Mucosa of rectum (tissue), 2 donors: Measurements from ENCODE around the gene PPP2R5C.

Source experiments
- H3K27ac ChIP-seq, 2 donors: one replicate each; pipeline ENCODE4 v1.7.0; 2013; ENCODE audit warnings: inconsistent platforms in 2 of 2, low read depth in 2 of 2, low read length in 2 of 2
- H3K27me3 ChIP-seq, 2 donors: one replicate each; pipeline ENCODE4 v1.7.0; 2013; ENCODE audit warnings: low read length in 2 of 2; ENCODE audit not compliant: control insufficient read depth in 2 of 2, insufficient read depth in 2 of 2
- H3K36me3 ChIP-seq, 2 donors: one replicate each; pipeline ENCODE4 v1.7.0; 2013; ENCODE audit warnings: low read length in 2 of 2; ENCODE audit not compliant: control insufficient read depth in 2 of 2, insufficient read depth in 2 of 2
- H3K4me1 ChIP-seq, 2 donors: one replicate each; pipeline ENCODE4 v1.7.0; 2013; ENCODE audit warnings: low read length in 2 of 2, mild to moderate bottlenecking in 1 of 2; ENCODE audit not compliant: control insufficient read depth in 2 of 2, insufficient read depth in 2 of 2
- H3K4me3 ChIP-seq, 2 donors: one replicate each; pipeline ENCODE4 v1.7.0; 2013; ENCODE audit warnings: low read length in 2 of 2
- H3K9ac ChIP-seq, 2 donors: one replicate each; pipeline ENCODE4 v1.7.0; 2013; ENCODE audit warnings: low read length in 2 of 2, low read depth in 1 of 2, mild to moderate bottlenecking in 1 of 2
- H3K9me3 ChIP-seq, 2 donors: one replicate each; pipeline ENCODE4 v1.7.0; 2013; ENCODE audit warnings: low read length in 2 of 2; ENCODE audit not compliant: control insufficient read depth in 2 of 2
- donor health status: healthy.
- donor health status: Normal muscosa, but diverticular disease.

Gene PPP2R5C

GRCh38 chr14:101763941-101764709 is 2.6 kb downstream of the PPP2R5C start:
- peaks cover 18 to 28% of the 10 kb centered on the region in 2 donors for H3K4me1 ChIP-seq
- peak overlapping the region in 1 of 2 donors; percentile 14 for H3K4me3 ChIP-seq
- peaks cover 0 to 5% of the 10 kb centered on the region in 2 donors for H3K36me3 ChIP-seq
- H3K9me3 ChIP-seq = no peaks in the 10 kb centered on the region
- peak overlapping the region; percentile 25 to 63 for H3K27ac ChIP-seq
- no peaks in the 10 kb centered on the region for H3K27me3 ChIP-seq
- H3K9ac ChIP-seq = no peak overlapping the region

- Histone ChIP-seq H3K4me3 (no peak overlapping the region), H3K9ac (no peak overlapping the region), H3K27me3 (no peaks in the 10 kb centered on the region), H3K36me3 (peaks cover 0 to 5% of the 10 kb centered on the region in 2 donors), H3K27ac (no peak overlapping the region), H3K4me1 (peaks cover 10 to 18% of the 10 kb centered on the region in 2 donors), H3K9me3 (no peaks in the 10 kb centered on the region)
These were observed 6.3 kb downstream of the PPP2R5C start for GRCh38 chr14:101767618-101768362.

DNA sequence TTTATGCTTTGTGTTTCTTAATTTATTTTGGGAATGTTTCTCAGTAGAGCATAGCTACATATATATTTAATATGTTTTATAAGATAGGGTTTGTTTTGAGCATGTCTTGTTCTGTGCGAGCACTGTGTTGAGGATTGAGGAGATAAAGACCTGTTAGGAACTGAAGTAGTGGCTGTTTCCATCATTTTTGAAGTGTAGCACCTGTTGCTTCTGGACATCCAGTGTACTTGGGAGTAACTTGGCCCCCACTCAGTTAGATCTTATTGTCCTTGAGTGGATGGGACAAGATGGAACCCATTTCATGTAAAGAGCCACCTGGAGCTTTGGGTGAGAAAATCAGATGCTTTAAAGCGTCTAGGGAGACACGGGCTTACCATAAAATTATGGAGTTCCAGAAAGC is 8.7 kb downstream of the PPP2R5C start:
- H3K4me3 ChIP-seq = no peak overlapping the region
- no peaks in the 10 kb centered on the region for H3K27me3 ChIP-seq
- H3K36me3 ChIP-seq = peaks cover 4 to 5% of the 10 kb centered on the region in 2 donors
- H3K9me3 ChIP-seq = no peaks in the 10 kb centered on the region
- no peak overlapping the region for H3K27ac ChIP-seq
- no peaks in the 10 kb centered on the region for H3K4me1 ChIP-seq
- no peak overlapping the region for H3K9ac ChIP-seq

DNA sequence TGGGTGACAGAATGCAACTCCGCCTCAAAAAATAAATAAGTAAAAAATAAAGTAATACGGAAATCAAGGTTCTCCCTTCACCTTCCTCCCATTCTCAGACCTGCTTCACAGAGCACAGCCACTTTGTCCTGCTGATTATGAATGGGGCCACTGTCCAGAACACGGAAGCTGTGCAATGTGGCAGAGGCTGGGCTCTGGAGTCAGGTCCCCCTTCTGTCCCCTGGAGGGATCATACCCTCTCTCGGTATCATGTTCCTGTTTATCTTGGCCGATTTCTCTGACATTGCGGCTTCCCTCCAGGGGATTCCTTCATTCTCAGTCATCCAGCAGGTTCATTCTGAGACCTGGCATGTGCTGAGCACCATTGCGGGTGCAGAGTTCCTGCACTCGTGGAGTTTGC is 11.3 kb downstream of the PPP2R5C start:
- H3K4me1 ChIP-seq = peaks cover 0 to 2% of the 10 kb centered on the region in 2 donors
- no peaks in the 10 kb centered on the region for H3K27me3 ChIP-seq
- H3K9ac ChIP-seq = no peak overlapping the region
- no peak overlapping the region for H3K4me3 ChIP-seq
- H3K27ac ChIP-seq = no peak overlapping the region
- peaks cover 0 to 4% of the 10 kb centered on the region in 2 donors for H3K36me3 ChIP-seq
- H3K9me3 ChIP-seq = no peaks in the 10 kb centered on the region

DNA sequence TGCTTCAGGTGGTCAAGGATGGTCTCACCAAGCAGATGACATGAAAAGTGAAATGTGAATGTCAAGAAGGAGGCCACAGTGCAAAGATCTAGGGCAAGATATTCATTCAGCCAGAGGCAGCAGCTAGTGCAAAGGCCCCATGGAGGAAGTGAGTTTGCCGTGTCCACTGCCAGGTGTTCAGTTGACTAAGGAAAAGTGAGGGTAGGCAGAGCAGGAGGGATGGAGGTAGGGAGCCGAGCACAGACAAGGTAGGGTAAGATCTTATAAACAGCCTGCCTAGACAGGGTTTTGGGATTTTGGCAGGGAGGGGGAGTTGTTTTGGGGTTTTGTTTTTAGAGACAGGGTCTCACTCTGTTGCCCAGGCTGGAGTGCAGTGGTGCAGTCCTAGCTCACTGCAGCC is 11.9 kb downstream of the PPP2R5C start:
- H3K27me3 ChIP-seq = no peaks in the 10 kb centered on the region
- H3K4me1 ChIP-seq = peaks cover 0 to 2% of the 10 kb centered on the region in 2 donors
- H3K36me3 ChIP-seq = peaks cover 0 to 4% of the 10 kb centered on the region in 2 donors
- H3K9ac ChIP-seq = no peak overlapping the region
- H3K9me3 ChIP-seq = no peaks in the 10 kb centered on the region
- H3K4me3 ChIP-seq = no peak overlapping the region
- no peak overlapping the region for H3K27ac ChIP-seq

DNA sequence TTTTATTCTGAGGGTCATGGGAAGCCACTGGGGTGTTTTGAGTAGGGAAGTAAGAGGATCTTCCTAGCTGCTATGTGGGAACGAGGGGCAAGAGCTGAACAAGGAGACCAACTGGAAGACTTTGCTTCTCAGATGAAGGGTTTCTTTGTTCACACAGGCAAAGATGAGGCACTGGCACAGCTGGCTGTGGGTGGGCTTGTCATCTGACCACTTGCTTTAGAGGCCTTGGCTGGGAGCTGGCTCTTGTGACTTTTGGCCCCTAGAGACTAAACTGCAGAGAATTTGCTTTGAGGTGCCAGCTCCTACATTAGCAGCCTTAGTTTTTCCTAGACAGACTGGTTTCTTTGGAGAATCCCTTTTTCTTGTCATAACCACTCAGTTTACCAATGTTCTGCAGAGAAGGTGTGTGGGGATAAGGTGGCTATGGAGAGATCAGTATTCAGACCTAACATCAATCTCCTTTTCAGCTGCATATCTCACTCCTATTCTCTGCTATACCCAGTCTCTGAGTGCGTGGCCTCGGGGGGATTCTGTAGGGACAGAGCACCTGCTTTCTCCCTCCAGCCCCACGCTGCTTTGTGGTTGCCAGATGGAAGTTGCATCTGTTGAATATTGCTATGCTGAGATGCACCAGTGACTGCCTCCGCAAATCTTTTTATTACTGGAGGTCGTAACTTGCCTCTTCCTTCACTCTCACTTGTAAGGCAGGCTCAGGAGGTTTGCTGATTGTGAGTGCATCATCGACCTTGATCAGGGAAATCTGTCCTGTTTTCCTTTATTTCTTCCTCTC is 12.7 kb downstream of the PPP2R5C start:
- Histone ChIP-seq H3K27ac (no peak overlapping the region), H3K4me1 (peaks cover 0 to 2% of the 10 kb centered on the region in 2 donors), H3K36me3 (peaks cover 0 to 4% of the 10 kb centered on the region in 2 donors), H3K27me3 (no peaks in the 10 kb centered on the region), H3K9ac (no peak overlapping the region), H3K4me3 (no peak overlapping the region), H3K9me3 (no peaks in the 10 kb centered on the region)

GRCh38 chr14:101774814-101775213 is 13.3 kb downstream of the PPP2R5C start:
- no peak overlapping the region for H3K4me3 ChIP-seq
- no peak overlapping the region for H3K9ac ChIP-seq
- no peak overlapping the region for H3K27ac ChIP-seq
- peaks cover 0 to 4% of the 10 kb centered on the region in 2 donors for H3K36me3 ChIP-seq
- H3K9me3 ChIP-seq = no peaks in the 10 kb centered on the region
- H3K4me1 ChIP-seq = peaks cover 0 to 2% of the 10 kb centered on the region in 2 donors
- H3K27me3 ChIP-seq = no peaks in the 10 kb centered on the region

GRCh38 chr14:101775826-101776225 is 14.3 kb downstream of the PPP2R5C start:
- Histone ChIP-seq H3K9ac (no peak overlapping the region), H3K4me3 (no peak overlapping the region), H3K27ac (peak overlapping the region in 1 of 2 donors; percentile 21), H3K9me3 (no peaks in the 10 kb centered on the region), H3K27me3 (peaks cover 0 to 2% of the 10 kb centered on the region in 2 donors), H3K4me1 (peaks cover 4% of the 10 kb centered on the region in 2 donors), H3K36me3 (peaks cover 0 to 4% of the 10 kb centered on the region in 2 donors)

DNA sequence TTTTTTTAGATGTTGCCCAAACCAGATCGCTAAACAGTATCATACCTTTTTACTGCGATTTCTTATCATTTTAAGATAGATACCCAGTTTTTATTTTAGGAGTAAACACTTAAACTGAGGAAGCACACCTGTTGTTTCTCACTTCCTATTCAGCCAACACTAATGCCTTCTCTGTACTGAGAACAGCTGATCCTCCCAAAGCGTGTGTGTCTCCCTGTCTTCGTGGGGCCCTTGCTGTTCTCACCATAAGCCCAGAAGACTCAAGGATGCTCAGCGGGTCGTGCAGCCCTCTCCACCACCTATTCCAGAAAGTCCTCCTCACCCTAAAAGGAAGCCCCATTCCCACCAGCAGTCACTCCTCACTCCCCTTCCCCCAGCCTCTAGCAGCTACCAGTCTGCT is 14.8 kb downstream of the PPP2R5C start:
- Histone ChIP-seq H3K4me3 (no peak overlapping the region), H3K9ac (no peak overlapping the region), H3K9me3 (no peaks in the 10 kb centered on the region), H3K4me1 (peaks cover 4 to 5% of the 10 kb centered on the region in 2 donors), H3K27me3 (peaks cover 0 to 2% of the 10 kb centered on the region in 2 donors), H3K27ac (no peak overlapping the region), H3K36me3 (peaks cover 0 to 4% of the 10 kb centered on the region in 2 donors)
